Measurements from ENCODE around the gene PLEKHG3.

DNA sequence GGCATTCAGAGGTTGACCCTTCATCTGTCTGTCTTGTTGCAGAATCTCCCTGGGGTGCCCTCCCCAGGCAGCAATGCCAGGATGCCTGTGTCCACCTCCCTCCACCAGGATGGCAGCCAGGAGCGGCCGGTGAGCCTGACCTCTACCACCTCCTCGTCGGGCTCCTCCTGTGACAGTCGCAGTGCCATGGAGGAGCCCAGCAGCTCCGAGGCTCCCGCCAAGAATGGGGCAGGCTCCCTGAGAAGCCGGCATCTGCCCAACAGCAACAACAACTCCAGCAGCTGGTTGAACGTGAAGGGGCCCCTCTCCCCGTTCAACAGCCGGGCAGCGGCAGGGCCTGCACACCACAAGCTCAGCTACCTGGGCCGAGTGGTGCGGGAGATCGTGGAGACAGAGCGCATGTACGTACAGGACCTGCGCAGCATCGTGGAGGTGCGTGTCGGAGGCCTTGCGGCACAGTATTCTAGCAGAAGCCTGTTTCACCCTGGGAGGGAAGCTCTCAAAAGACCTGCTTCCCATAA lies 23.4 kb downstream of the PLEKHG3 start:
- TF ChIP-seq, protein P1, sequence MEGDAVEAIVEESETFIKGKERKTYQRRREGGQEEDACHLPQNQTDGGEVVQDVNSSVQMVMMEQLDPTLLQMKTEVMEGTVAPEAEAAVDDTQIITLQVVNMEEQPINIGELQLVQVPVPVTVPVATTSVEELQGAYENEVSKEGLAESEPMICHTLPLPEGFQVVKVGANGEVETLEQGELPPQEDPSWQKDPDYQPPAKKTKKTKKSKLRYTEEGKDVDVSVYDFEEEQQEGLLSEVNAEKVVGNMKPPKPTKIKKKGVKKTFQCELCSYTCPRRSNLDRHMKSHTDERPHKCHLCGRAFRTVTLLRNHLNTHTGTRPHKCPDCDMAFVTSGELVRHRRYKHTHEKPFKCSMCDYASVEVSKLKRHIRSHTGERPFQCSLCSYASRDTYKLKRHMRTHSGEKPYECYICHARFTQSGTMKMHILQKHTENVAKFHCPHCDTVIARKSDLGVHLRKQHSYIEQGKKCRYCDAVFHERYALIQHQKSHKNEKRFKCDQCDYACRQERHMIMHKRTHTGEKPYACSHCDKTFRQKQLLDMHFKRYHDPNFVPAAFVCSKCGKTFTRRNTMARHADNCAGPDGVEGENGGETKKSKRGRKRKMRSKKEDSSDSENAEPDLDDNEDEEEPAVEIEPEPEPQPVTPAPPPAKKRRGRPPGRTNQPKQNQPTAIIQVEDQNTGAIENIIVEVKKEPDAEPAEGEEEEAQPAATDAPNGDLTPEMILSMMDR (conservative IDR thresholded peaks at IDR 0.05) = no peak
- TF ChIP-seq EZH2 (IDR thresholded peaks at IDR 0.05; ENCODE audit: low read depth) = no peak
